Osteoblast (primary cell): ENCODE data around the gene KRT20. TPM values are rescaled to one million over a fixed set of nuclear protein-coding genes. Genes with fewer than 3 reads are reported as not detected.

ENCODE experiments used
- DNase-seq: peaks from one replicate; pipeline ENCODE4 v3.0.0; 2011; ENCODE audit warnings: low spot score, mixed read lengths; ENCODE audit not compliant: insufficient read length; ENCODE audit errors: missing footprints
- H2AFZ ChIP-seq: 2 replicates; pipeline ENCODE4 v1.6.0; 2011; ENCODE audit warnings: mild to moderate bottlenecking, low read length
- H3K27ac ChIP-seq: 2 replicates; pipeline ENCODE4 v1.5.1; 2011; ENCODE audit warnings: mild to moderate bottlenecking, low read depth, low read length, moderate library complexity
- H3K27me3 ChIP-seq: 2 replicates; pipeline ENCODE4 v1.6.0; 2012; ENCODE audit warnings: mild to moderate bottlenecking, control low read depth, inconsistent platforms, low read length, moderate library complexity; ENCODE audit not compliant: insufficient read depth
- H3K36me3 ChIP-seq: 2 replicates; pipeline ENCODE4 v1.5.1; 2011; ENCODE audit warnings: mild to moderate bottlenecking, low read length, control low read depth, moderate library complexity; ENCODE audit not compliant: insufficient read depth
- H3K4me1 ChIP-seq: 2 replicates; pipeline ENCODE4 v1.5.1; 2011; ENCODE audit warnings: mild to moderate bottlenecking, low read length, control low read depth, moderate library complexity; ENCODE audit not compliant: insufficient read depth
- H3K4me2 ChIP-seq: 2 replicates; pipeline ENCODE4 v1.6.0; 2011; ENCODE audit warnings: mild to moderate bottlenecking, low read length; ENCODE audit not compliant: insufficient read depth
- H3K4me3 ChIP-seq: fragments of 200-600 bp; sonication (generic); 3 replicates; pipeline ENCODE4 v1.5.1; 2012; ENCODE audit warnings: mild to moderate bottlenecking, low read length, inconsistent platforms; ENCODE audit not compliant: insufficient read depth
- H3K79me2 ChIP-seq: 2 replicates; pipeline ENCODE4 v1.6.0; 2012; ENCODE audit warnings: mild to moderate bottlenecking, low read length, control low read depth, inconsistent platforms; ENCODE audit not compliant: insufficient read depth
- H3K9me3 ChIP-seq: 2 replicates; pipeline ENCODE4 v1.5.1; 2011; ENCODE audit warnings: low read depth, low read length, control low read depth
- H4K20me1 ChIP-seq: 2 replicates; pipeline ENCODE4 v1.6.0; 2012; ENCODE audit warnings: mild to moderate bottlenecking, low read length, control low read depth; ENCODE audit not compliant: insufficient read depth
- CTCF ChIP-seq: IDR thresholded peaks from 2 replicates; pipeline ENCODE4 v1.5.1; 2011; ENCODE audit warnings: mild to moderate bottlenecking, low read depth, low read length, moderate library complexity; ENCODE audit errors: extremely low read depth
- total RNA-seq: library from RNA; depleted of rRNA; stranded (reverse); fragments of >200 nt; gene quantifications from 2 replicates; pipeline ENCODE4 v1.2.3, GENCODE V29; 2012

KRT20 gene
- total RNA-seq, 1 donor = not detected

GRCh38 chr17:40910441-40910841 is 25.4 kb upstream of the KRT20 start:
- Histone ChIP-seq H3K4me3 (no peak overlapping the region), H3K4me2 (peak overlapping the region; percentile 53), H3K4me1 (peaks cover 48% of the 10 kb centered on the region), H4K20me1 (no peaks in the 10 kb centered on the region), H3K79me2 (no peaks in the 10 kb centered on the region), H3K27me3 (no peaks in the 10 kb centered on the region), H2AFZ (no peak overlapping the region), H3K36me3 (no peaks in the 10 kb centered on the region), H3K27ac (peak overlapping the region; percentile 98), H3K9me3 (no peaks in the 10 kb centered on the region)
- no peak for TF ChIP-seq CTCF
- peak; percentile 81 for DNase-seq

DNA sequence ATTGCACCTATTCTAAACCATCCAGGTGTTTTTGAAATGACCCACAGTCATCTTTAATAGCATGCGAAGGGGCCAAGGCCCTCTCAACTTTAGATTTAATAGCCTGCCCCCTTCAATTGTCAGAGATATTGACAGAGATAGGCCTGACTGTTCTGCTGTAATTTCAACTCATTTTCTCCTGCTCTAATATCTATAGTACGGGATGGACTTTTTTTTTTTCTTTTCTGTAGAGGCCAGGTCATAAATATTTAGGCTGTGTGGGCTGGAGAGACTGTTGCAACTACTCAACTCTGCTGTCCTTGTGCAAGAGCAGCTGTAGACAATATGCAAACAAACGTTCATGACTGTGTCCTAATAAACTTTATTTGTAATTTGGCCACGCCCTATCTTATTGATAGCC is 24.7 kb upstream of the KRT20 start:
- Histone ChIP-seq H3K79me2 (no peaks in the 10 kb centered on the region), H3K4me2 (peak overlapping the region; percentile 53), H3K4me1 (peaks cover 44% of the 10 kb centered on the region), H3K27ac (peak overlapping the region; percentile 98), H3K9me3 (no peaks in the 10 kb centered on the region), H2AFZ (no peak overlapping the region), H3K27me3 (no peaks in the 10 kb centered on the region), H3K4me3 (no peak overlapping the region), H3K36me3 (no peaks in the 10 kb centered on the region), H4K20me1 (no peaks in the 10 kb centered on the region)
- peak; percentile 79 for DNase-seq
- no peak for TF ChIP-seq CTCF

GRCh38 chr17:40909351-40909750 is 24.3 kb upstream of the KRT20 start:
- Histone ChIP-seq H3K4me2 (peak overlapping the region; percentile 53), H3K27me3 (no peaks in the 10 kb centered on the region), H3K36me3 (no peaks in the 10 kb centered on the region), H3K79me2 (no peaks in the 10 kb centered on the region), H2AFZ (peak overlapping the region; percentile 57), H3K4me1 (peaks cover 40% of the 10 kb centered on the region), H3K4me3 (no peak overlapping the region), H3K27ac (peak overlapping the region; percentile 98), H3K9me3 (no peaks in the 10 kb centered on the region), H4K20me1 (no peaks in the 10 kb centered on the region)
- DNase-seq = peak; percentile 81
- peak; percentile 86 for TF ChIP-seq CTCF

GRCh38 chr17:40906613-40907012 is 21.6 kb upstream of the KRT20 start:
- H3K36me3 ChIP-seq = no peaks in the 10 kb centered on the region
- H2AFZ ChIP-seq = no peak overlapping the region
- peaks cover 51% of the 10 kb centered on the region for H3K4me1 ChIP-seq
- TF ChIP-seq CTCF = no peak
- no peak for DNase-seq
- H3K9me3 ChIP-seq = no peaks in the 10 kb centered on the region
- H3K27ac ChIP-seq = no peak overlapping the region
- H3K27me3 ChIP-seq = no peaks in the 10 kb centered on the region
- no peaks in the 10 kb centered on the region for H3K79me2 ChIP-seq
- no peak overlapping the region for H3K4me3 ChIP-seq
- no peak overlapping the region for H3K4me2 ChIP-seq
- no peaks in the 10 kb centered on the region for H4K20me1 ChIP-seq
